Activated CD8-positive, alpha-beta T cell treated with anti-CD3 and anti-CD28 coated beads for 36 hours (primary cell): ENCODE measurements around the gene PIF1. TPM values are rescaled to one million over a fixed set of nuclear protein-coding genes. Genes with fewer than 3 reads are reported as not detected.
A peak's percentile ranks its signal among the peaks of the same experiment; 100 is the strongest.

Source experiments
- ATAC-seq: fragments of 200-7000 bp; cut with Tn5 transposase; one replicate; pipeline ENCODE4 v1.10.0; 2021; ENCODE audit warnings: mild to moderate bottlenecking, moderate library complexity
- CTCF ChIA-PET: fragments of 350-600 bp; sonication (Branson Sonifier 250); formaldehyde crosslinking; loops from one replicate; lab custom pipeline; 2021; ENCODE audit warnings: antibody characterized with exemption; lab: Charles Lee
- POLR2A ChIA-PET: fragments of 350-600 bp; sonication (Branson Sonifier 250); formaldehyde crosslinking; loops from one replicate; lab custom pipeline; 2021; ENCODE audit warnings: antibody characterized with exemption; lab: Charles Lee
- DNase-seq: peaks from one replicate; pipeline ENCODE4 v3.0.0-alpha.2; 2020
- H3K27ac Mint-ChIP-seq: one replicate; pipeline ENCODE4 v1.8.0; 2021; ENCODE audit warnings: mild to moderate bottlenecking, mixed read lengths
- H3K27me3 Mint-ChIP-seq: one replicate; pipeline ENCODE4 v1.8.0; 2021; ENCODE audit warnings: mixed read lengths
- H3K36me3 Mint-ChIP-seq: one replicate; pipeline ENCODE4 v1.8.0; 2021; ENCODE audit warnings: low read depth, mixed read lengths
- H3K4me1 Mint-ChIP-seq: one replicate; pipeline ENCODE4 v1.8.0; 2021; ENCODE audit warnings: low read depth, mixed read lengths
- H3K4me3 Mint-ChIP-seq: one replicate; pipeline ENCODE4 v1.8.0; 2021; ENCODE audit warnings: mild to moderate bottlenecking, moderate library complexity, mixed read lengths
- H3K9me3 Mint-ChIP-seq: one replicate; pipeline ENCODE4 v1.8.0; 2021; ENCODE audit warnings: mixed read lengths
- intact Hi-C: fragments of 100-400 bp; cut with micrococcal nuclease; formaldehyde crosslinking; loops from one replicate; pipeline ENCODE4 v1.10.0; 2022
- total RNA-seq, 2 experiments: library from RNA; stranded (reverse); gene quantifications; one replicate each; pipeline ENCODE4 v1.2.3, GENCODE V29; 2021
- TF ChIP-seq, protein P1 (sequence below): fragments of 200-600 bp; IDR thresholded peaks from one replicate; pipeline ENCODE4 v1.8.0; 2022; ENCODE audit warnings: antibody characterized with exemption, mild to moderate bottlenecking

PIF1 gene
- total RNA-seq, 2 experiments from 2014 or later, result 50.0 TPM

DNA sequence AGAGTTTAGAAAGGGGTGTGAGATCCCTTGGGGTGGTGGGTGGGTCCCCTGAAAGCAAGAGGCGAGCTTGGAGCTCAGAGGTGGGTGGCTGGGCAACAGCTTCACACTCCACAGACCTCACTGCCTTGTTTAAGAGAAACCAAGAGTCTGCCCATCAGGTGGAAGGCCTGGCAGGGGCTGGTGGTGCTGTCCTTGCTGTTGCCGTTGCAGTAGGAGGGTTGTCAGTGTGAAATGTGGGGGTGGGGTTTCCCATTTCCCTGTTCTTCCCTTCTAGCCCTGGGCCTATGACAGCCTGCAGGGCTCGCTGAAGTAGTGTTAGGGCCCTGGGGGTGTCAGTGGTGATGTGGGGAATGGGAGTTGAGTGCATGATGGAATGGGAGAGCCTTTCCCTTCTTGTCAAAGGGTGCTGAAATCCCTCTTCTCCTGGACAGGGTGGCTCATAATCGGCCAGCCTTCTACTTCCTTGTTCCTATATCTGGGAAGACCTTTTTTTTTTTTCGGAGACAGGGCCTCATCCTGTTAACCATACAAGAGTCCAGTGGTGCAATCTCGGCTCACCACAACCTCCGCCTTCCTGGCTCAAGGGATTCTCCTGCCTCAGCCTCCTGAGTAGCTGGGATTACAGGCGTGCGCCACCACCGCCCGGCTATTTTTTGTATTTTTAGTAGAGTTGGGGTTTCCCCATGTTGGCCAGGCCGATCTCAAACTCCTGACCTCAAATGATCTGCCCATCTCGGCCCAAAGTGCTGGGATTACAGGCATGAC lies 20.6 kb upstream of the PIF1 start:
- no peak for DNase-seq
- Mint-ChIP-seq H3K36me3 (peaks cover 15% of the 10 kb centered on the region), H3K27ac (peak overlapping the region; percentile 59), H3K27me3 (no peaks in the 10 kb centered on the region), H3K4me3 (peak overlapping the region; percentile 86), H3K9me3 (no peaks in the 10 kb centered on the region), H3K4me1 (peaks cover 47% of the 10 kb centered on the region)
- TF ChIP-seq, protein P1, sequence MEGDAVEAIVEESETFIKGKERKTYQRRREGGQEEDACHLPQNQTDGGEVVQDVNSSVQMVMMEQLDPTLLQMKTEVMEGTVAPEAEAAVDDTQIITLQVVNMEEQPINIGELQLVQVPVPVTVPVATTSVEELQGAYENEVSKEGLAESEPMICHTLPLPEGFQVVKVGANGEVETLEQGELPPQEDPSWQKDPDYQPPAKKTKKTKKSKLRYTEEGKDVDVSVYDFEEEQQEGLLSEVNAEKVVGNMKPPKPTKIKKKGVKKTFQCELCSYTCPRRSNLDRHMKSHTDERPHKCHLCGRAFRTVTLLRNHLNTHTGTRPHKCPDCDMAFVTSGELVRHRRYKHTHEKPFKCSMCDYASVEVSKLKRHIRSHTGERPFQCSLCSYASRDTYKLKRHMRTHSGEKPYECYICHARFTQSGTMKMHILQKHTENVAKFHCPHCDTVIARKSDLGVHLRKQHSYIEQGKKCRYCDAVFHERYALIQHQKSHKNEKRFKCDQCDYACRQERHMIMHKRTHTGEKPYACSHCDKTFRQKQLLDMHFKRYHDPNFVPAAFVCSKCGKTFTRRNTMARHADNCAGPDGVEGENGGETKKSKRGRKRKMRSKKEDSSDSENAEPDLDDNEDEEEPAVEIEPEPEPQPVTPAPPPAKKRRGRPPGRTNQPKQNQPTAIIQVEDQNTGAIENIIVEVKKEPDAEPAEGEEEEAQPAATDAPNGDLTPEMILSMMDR, result no peak
- CTCF ChIA-PET, result interaction anchor here (1.6 to 1.9 kb wide), 2 partner anchors 10 to 49 kb away, joined by 5 to 10 read pairs; no protein-coding TSS in a partner anchor
- ATAC-seq, result no peak
- intact Hi-C loops, result no loop called here
- POLR2A ChIA-PET, result interaction anchor here (0.7 kb wide), 1 partner anchor 37 kb away, joined by 3 read pairs; no protein-coding TSS in a partner anchor

DNA sequence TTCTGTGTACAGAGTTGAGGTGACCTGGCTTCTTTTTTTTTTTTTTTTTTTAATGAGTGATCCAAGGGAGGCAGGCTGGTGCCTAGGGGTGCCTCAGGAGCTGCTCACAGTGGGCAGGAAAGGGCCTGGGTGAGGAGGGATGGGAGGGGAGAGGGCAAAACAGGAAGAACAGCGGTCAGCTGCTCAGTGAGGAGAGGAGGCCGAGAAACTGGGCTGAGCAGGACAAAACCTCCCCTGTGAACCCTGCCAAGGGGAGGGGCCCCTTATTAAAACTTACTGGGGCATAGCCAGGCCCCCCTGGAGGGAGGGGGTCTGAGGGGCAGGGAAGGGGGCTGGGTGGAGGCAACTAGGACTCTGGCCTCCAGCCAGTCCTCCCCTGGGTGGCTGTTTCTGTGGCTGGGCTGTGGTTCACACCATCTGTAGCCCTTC lies 19.8 kb upstream of the PIF1 start:
- H3K27ac Mint-ChIP-seq, result peak overlapping the region; percentile 64
- H3K4me1 Mint-ChIP-seq, result peaks cover 51% of the 10 kb centered on the region
- H3K27me3 Mint-ChIP-seq, result no peaks in the 10 kb centered on the region
- no peak for DNase-seq
- ATAC-seq, result no peak
- TF ChIP-seq, protein P1, result no peak
- POLR2A ChIA-PET, result interaction anchor here (0.6 to 3.3 kb wide), 3 partner anchors 25 to 426 kb away, joined by 3 to 27 read pairs (median 4); no protein-coding TSS in a partner anchor
- H3K4me3 Mint-ChIP-seq, result peak overlapping the region; percentile 86
- H3K9me3 Mint-ChIP-seq, result no peaks in the 10 kb centered on the region
- peaks cover 11% of the 10 kb centered on the region for H3K36me3 Mint-ChIP-seq
- intact Hi-C loops, result no loop called here
- CTCF ChIA-PET, result interaction anchor here (1.6 to 1.9 kb wide), 2 partner anchors 10 to 49 kb away, joined by 5 to 10 read pairs; no protein-coding TSS in a partner anchor

DNA sequence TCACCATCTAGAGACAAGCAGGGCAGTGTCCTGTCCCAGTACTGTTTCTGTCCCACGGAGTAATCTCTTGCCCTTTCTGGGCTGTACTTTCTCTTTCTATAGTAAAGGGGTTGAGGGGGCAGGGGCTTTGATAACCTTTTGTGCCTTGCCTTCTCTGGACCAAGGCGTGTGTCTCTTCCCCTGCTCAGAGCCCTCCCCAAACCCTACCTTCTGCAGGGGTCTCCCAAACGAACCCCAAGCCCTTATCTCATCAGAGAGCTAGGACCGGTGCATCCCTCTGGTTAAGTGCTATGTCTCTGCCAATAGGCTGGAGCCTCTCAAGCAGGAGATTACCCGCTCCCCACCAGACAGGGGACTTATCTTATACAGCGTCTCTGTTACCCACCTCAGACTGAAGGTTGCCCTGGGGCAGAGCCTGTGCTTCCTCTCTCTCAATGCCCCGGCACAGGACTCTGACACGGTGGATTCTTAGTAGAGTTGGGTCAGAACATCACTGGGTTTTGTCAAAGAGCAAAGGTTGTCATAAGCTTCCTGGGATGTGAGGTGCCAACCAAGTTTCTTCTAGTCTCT lies 19.2 kb upstream of the PIF1 start:
- TF ChIP-seq, protein P1, result no peak
- Mint-ChIP-seq H3K27me3 (no peaks in the 10 kb centered on the region), H3K4me3 (peak overlapping the region; percentile 86), H3K9me3 (no peaks in the 10 kb centered on the region), H3K36me3 (peaks cover 9% of the 10 kb centered on the region), H3K4me1 (peaks cover 54% of the 10 kb centered on the region), H3K27ac (peak overlapping the region; percentile 64)
- intact Hi-C loops, result loop anchor here (5.0 kb wide), 1 partner anchor 48 kb away; no protein-coding TSS in a partner anchor
- CTCF ChIA-PET, result interaction anchor here (1.5 to 1.9 kb wide), 3 partner anchors 9 to 50 kb away, joined by 5 to 10 read pairs (median 5); no protein-coding TSS in a partner anchor
- DNase-seq, result peak; percentile 62
- POLR2A ChIA-PET, result interaction anchor here (0.6 to 3.3 kb wide), 5 partner anchors 19 to 426 kb away, joined by 3 to 27 read pairs (median 4); no protein-coding TSS in a partner anchor
- peak; percentile 37 for ATAC-seq

DNA sequence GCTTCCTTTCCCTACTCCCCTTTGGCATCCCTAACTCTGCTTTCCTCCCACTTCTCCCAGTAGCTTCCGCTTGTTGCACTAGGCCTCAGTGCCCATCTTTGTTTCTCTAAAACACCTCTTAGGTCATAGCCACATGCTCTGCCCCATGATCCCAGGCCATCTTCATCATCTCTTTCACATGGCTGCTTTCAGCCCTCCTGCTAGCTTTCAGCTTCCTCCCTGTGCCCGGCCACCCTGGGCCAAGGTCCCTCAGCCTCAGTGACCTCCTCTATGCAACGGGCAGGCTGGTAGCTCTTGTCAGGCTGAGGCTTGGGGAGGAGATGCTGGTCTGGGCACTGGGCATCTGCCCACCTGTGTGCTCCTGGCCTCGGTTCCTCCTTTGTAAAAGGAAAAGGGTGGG lies 18.5 kb upstream of the PIF1 start:
- Mint-ChIP-seq H3K4me1 (peaks cover 57% of the 10 kb centered on the region), H3K4me3 (peak overlapping the region; percentile 86), H3K27ac (peak overlapping the region; percentile 64), H3K27me3 (no peaks in the 10 kb centered on the region), H3K36me3 (peaks cover 8% of the 10 kb centered on the region), H3K9me3 (no peaks in the 10 kb centered on the region)
- CTCF ChIA-PET, result interaction anchor here (1.2 to 1.9 kb wide), 4 partner anchors 9 to 51 kb away, joined by 3 to 10 read pairs (median 4); no protein-coding TSS in a partner anchor
- TF ChIP-seq, protein P1, result no peak
- ATAC-seq (no peak), DNase-seq (no peak)
- intact Hi-C loops, result loop anchor here (5.0 kb wide), 1 partner anchor 48 kb away; no protein-coding TSS in a partner anchor
- POLR2A ChIA-PET, result interaction anchor here (0.6 to 3.3 kb wide), 4 partner anchors 10 to 50 kb away, joined by 3 to 27 read pairs (median 4); no protein-coding TSS in a partner anchor
